Measurements from ENCODE around the gene PPP1R3D.

GRCh38 chr20:59937150-59937549 lies 3.0 kb downstream of the PPP1R3D start:
- no peak for TF ChIP-seq CTCF (IDR thresholded peaks at IDR 0.05)
- TF ChIP-seq POLR2A (IDR thresholded peaks at IDR 0.05), result no peak

Measured in thyroid gland (tissue), 4 donors.